LNCAP (cell line): ENCODE data around the gene C1orf159.

Experiments used
- TF ChIP-seq, protein P1 (sequence below): fragments of 450-650 bp; IDR thresholded peaks from 2 replicates; pipeline ENCODE4 v1.5.1; 2017; ENCODE audit warnings: mild to moderate bottlenecking

Gene C1orf159

DNA sequence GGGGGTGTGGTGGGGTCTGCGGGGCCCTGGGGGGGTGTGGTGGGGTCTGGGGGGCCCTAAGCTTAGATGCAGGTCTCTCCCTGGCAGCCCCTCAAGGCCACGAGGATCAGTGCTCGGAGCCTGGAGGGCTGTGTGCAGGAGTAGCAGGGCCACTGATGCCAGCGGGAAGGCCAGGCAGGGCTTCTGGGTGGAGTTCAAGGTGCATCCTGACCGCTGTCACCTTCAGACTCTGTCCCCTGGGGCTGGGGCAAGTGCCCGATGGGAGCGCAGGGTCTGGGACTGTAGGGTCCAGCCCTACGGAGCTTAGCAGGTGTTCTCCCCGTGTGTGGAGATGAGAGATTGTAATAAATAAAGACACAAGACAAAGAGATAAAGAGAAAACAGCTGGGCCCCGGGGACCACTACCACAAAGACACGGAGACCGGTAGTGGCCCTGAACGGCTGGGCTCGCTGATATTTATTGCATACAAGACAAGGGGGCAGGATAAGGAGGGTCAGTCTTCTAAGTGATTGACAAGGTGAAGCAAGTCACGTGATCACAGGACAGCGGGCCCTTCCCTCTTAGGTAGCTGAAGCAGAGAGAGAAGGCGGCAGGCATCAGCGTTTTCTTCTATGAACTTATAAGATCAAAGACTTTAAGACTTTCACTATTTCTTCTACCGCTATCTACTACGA, 50.5 kb downstream of the C1orf159 start:
- TF ChIP-seq, protein P1, sequence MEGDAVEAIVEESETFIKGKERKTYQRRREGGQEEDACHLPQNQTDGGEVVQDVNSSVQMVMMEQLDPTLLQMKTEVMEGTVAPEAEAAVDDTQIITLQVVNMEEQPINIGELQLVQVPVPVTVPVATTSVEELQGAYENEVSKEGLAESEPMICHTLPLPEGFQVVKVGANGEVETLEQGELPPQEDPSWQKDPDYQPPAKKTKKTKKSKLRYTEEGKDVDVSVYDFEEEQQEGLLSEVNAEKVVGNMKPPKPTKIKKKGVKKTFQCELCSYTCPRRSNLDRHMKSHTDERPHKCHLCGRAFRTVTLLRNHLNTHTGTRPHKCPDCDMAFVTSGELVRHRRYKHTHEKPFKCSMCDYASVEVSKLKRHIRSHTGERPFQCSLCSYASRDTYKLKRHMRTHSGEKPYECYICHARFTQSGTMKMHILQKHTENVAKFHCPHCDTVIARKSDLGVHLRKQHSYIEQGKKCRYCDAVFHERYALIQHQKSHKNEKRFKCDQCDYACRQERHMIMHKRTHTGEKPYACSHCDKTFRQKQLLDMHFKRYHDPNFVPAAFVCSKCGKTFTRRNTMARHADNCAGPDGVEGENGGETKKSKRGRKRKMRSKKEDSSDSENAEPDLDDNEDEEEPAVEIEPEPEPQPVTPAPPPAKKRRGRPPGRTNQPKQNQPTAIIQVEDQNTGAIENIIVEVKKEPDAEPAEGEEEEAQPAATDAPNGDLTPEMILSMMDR: no peak

DNA sequence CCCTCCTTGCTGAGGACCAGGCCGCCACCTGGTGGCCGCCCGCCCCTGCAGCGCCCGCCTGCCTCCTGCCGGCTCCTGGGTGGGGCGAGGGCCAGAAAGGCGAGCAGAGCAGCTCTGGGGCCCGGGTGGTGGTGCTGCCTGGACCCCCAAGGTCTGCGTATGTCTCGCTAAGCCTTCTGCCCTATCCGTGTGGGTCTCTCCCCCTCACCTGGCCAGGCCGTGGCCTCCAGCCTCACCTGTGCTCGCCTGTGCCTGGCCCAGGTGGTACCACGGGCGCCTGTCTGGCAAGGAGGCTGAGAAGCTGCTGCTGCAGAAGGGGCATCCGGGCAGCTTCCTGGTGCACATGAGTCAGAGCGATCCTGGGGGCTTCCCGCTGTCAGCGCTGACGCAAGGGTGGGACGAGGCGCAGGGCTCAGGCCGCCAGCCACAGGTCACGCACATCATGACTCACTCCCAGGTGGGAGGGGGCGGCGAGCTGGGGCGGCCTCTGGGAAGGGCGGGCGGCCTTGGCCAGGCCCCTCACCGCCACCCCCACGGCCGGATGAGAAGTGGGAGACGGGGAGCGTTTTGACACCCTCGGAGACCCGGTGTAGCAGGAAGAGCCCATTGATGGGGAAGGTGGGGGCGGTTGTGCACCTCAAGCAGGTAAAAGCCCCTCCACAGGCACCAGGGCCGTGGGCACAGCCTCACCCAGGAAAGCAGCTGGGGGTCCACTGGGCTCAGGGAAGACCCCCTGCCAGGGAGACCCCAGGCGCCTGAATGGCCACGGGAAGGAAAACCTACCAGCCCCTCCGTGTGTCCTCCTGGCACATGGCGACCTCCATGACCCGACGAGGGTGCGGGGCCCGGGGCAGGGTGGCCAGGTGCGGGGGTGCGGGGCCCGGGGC, 51.7 kb downstream of the C1orf159 start:
- TF ChIP-seq, protein P1: peak; percentile 96

DNA sequence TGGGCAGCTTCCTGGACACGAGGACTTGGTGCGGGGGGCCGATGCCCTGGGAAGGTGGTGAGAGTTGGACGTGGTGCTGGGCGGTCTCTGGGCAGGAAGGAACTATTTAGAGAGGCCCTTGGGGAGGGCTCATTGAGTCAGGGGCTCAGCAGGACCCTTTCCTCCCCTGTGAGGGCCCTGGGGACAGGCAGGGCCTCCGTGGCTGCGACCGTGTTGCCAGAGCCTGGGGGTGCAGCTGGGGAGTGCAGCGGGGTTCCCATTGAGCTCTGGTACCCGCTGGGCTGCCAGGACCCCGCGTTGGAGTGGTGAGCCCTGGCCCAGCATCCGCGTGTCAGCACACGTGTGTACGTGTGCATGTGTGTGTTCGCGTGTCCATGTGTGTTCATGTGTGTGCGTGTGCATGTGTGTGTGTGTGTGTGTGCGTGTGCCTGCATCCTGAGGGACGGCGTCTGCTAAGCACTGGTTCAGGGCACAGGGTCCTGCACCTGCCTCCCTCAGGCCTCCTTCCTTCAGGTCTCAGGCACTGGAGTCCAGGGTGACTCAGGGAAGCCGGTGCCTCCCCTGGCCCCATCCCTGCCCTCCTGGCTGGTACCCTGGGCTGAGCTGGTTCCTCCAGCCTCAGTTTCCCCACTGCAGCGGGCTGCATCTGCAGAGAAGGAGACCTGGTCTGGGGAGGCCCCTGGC, 52.5 kb downstream of the C1orf159 start:
- TF ChIP-seq, protein P1: no peak

DNA sequence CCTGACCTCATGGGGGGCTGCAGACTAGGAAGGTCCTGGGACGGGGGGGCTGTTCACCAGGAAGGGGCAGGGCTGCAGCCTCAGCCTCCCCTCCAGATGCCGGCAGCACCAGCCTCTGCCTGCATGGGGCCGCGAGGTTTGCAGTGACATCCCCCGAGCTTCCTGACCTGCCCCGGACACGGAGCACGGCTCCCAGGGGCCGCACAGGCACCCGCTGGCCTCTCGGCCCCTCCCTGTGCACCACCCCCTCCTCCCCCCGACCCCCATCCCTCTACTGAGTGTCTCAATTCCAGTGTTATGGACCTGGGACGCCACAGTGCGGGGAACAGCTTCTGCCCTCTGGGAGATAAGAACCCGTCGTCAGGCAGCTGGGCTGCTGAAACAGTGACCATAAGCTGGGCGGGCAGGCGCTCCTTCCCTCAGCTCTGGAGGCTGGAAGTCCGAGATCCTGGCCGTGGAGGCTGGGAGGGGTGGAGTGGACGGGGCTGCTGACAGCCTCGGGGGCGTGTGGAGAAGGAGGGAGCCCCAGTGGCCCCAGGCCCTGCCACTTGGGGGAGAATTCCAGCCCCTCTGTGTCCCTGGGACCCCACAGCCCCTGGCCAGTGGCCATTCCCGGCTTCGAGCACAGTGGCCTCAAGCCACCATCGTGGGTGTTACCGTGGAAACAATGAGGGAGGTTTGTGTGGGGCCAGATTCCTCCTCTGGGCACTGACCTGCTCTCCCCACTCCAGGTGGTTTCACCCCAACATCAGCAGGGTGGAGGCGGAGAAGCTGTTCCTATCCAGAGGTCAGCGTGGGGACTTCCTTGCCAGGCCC, 53.3 kb downstream of the C1orf159 start:
- TF ChIP-seq, protein P1: no peak

DNA sequence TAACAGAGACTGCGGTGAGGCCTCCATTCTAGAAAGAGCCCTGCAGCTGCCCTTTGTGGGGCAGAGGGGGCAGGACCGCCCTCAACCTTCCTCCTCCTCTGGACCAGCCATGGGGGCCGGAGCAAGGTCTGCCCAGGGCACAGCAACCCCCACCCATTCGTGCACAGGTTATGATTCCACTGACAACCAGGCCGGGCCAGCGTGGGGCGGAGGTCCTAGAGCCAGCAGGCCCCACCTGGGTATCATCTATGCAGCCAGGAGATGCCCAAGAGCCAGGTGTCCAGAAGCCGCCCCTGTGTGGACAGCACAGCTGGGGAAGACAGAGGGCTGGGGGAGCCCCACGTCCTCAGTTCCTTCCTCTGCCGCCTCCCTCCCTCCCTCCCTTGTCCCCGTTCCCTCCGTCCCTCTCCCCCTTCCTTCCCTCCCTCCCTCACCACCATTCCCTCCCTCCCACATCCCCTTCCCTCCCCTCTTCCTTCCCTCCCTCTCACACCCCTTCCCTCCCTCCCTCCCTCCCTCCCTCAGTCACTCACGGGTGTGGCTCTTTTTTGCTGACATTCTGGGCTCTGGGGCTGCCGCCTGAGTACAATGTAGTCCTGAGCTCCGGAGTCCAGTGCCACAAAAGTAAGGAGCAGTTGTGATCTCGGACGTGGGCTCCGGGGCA, 54.1 kb downstream of the C1orf159 start:
- TF ChIP-seq, protein P1: no peak

DNA sequence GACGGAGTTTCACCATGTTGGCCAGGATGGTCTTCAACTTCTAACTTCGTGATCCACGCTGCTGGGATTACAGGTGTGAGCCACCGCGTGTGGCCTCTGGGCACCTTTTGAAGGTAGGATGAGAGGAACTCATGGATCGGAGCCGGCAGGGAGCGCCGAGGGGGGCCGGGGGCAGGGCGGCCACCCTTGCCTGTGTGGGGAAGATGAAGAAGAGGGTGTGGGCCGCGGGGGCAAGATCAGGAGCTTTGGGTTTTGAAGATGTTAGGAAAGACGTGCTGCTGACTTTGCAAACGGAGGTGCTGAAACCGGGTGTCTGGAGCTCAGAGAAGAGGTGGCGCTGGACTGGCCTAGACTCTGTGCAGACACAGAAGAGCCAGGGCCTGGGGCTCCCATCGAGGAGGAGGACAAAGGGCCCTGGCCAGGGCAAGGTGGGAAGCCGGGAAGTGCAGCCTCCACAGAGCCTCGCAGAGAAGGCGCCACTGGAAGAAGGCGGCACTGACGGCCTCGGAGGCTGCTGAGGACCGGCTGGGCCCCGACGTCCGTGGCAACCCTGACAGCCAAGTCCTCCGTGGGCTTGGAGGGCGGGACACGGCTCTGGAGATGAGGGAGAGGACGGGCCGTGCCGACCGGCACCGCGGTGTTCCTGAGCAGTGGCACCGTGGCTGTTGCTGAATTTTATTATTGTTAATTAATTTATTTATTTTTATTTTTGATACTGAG, 55.4 kb downstream of the C1orf159 start:
- TF ChIP-seq, protein P1: no peak
